Ishikawa (cell line): ENCODE data around the gene SLC38A9.

Experiments used
- CEBPB ChIP-seq: IDR thresholded peaks from 2 replicates; pipeline ENCODE4 v1.6.1; 2012
- FOXM1 ChIP-seq: IDR thresholded peaks from 2 replicates; pipeline ENCODE4 v1.6.1; 2012; ENCODE audit warnings: low read depth, borderline replicate concordance
- NFIC ChIP-seq: IDR thresholded peaks from 2 replicates; pipeline ENCODE4 v1.6.1; 2012
- TCF12 ChIP-seq: IDR thresholded peaks from 2 replicates; pipeline ENCODE4 v1.6.1; 2012; ENCODE audit warnings: low read depth
- TEAD4 ChIP-seq: IDR thresholded peaks from 2 replicates; pipeline ENCODE4 v1.6.1; 2012
- TF ChIP-seq, protein P1 (sequence below): IDR thresholded peaks from 2 replicates; pipeline ENCODE4 v1.6.1; 2012

DNA sequence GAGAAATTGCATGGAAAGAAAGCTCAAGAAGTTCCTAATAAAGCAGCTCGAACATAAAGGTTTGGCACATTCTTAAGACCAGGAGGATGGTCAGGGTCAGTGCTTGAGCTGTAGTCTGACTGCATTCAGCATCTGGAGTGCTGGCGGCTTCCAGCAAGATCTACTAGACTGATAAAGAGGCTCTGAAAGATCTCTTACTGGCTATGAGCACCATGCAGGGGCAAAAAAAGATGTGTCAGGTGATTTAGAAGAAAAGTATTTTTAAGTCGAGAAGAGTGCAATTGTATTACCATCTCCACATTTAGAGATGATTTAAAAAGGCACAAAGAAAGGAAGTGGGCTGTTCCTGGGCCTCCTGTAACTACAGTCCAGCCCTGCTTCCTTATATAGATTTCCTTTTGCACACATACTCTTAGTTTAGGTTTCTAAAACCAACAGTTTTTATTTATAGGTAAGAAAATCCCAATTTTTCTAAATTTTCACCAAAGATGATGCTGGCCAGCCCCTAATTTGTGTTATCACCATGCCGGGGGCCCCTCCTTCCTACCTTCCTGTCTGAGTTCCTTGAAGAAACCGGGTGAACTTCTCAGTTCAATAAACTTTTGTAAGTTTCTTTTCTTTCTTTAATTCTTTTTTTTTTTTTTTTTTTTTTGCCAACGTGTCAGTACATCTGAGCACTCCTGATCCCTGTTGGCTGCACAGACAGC, 111.5 kb downstream of the SLC38A9 start:
- no peak for TF ChIP-seq NFIC
- no peak for TF ChIP-seq TEAD4
- TF ChIP-seq CEBPB: no peak
- no peak for TF ChIP-seq FOXM1
- TF ChIP-seq, protein P1, sequence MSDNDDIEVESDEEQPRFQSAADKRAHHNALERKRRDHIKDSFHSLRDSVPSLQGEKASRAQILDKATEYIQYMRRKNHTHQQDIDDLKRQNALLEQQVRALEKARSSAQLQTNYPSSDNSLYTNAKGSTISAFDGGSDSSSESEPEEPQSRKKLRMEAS: no peak
- TF ChIP-seq TCF12: no peak
